Stomach (tissue), 9 donors: ENCODE data around the gene TMEM140. TPM values are rescaled to one million over a fixed set of nuclear protein-coding genes. Genes with fewer than 3 reads are reported as not detected.

Source experiments
- DNase-seq, 2 donors: peaks; one replicate each; pipeline versions ENCODE4 v3.0.0 to v3.0.0-alpha.2; 2013 to 2019
- H3K27ac ChIP-seq, 5 donors: fragments of 200-600 bp in 4 of 5; sonication (generic) in 4 of 5; one replicate each; pipeline ENCODE4 v1.5.1; 2013 to 2019; ENCODE audit warnings: mild to moderate bottlenecking in 1 of 5, moderate library complexity in 1 of 5
- H3K27me3 ChIP-seq, 3 donors: fragments of 200-600 bp; sonication (generic); one replicate each; pipeline ENCODE4 v1.5.1; 2017 to 2019; ENCODE audit warnings: mixed run types in 1 of 3
- H3K36me3 ChIP-seq, 4 donors: fragments of 200-600 bp; sonication (generic); 1 replicate in 3 of 4; 2 replicates in 1 of 4; pipeline ENCODE4 v1.5.1; 2016 to 2019
- H3K4me1 ChIP-seq, 4 donors: fragments of 200-600 bp; sonication (generic); one replicate each; pipeline ENCODE4 v1.5.1; 2016 to 2019
- H3K4me3 ChIP-seq, 4 donors: fragments of 200-600 bp; sonication (generic) in 3 of 4; one replicate each; pipeline ENCODE4 v1.5.1; 2016 to 2019; ENCODE audit warnings: mild to moderate bottlenecking in 1 of 4
- H3K9me3 ChIP-seq, 4 donors: fragments of 200-600 bp; sonication (generic); one replicate each; pipeline ENCODE4 v1.5.1; 2016 to 2019
- CTCF ChIP-seq, 7 experiments: fragments of 450-650 bp in 4 of 7; fragments of 200-600 bp in 3 of 7; sonication (generic) in 3 of 7; IDR thresholded peaks; one replicate each; pipeline ENCODE4 v1.5.1; 2016 to 2019; ENCODE audit warnings: antibody characterized with exemption in 7 of 7, control low read depth in 2 of 7, mild to moderate bottlenecking in 1 of 7
- EP300 ChIP-seq: sonication (generic); formaldehyde crosslinking; IDR thresholded peaks from one replicate; pipeline ENCODE4 v1.6.1; 2017; ENCODE audit warnings: antibody characterized with exemption
- POLR2A ChIP-seq, 4 donors: fragments of 450-650 bp; IDR thresholded peaks; one replicate each; pipeline ENCODE4 v1.6.1; 2016; ENCODE audit warnings: antibody characterized with exemption in 4 of 4, control low read depth in 2 of 4, mild to moderate bottlenecking in 1 of 4, moderate library complexity in 1 of 4
- POLR2AphosphoS5 ChIP-seq, 3 donors: sonication (generic); formaldehyde crosslinking; IDR thresholded peaks; one replicate each; pipeline ENCODE4 v1.6.1; 2016; ENCODE audit warnings: antibody characterized with exemption in 3 of 3
- WGBS, 5 donors: extraction: QIAGEN DNeasy Blood & Tissue Kit in 3 of 5; methylation state at CpG; one replicate each; pipeline versions ENCODE4 v1.1.5 to v1.1.7; 2013 to 2018; 5-methylcytosine and 5-hydroxymethylcytosine counted together
- intact Hi-C: fragments of 100-400 bp; cut with DNase I; formaldehyde crosslinking; loops from one replicate; pipeline ENCODE4 v1.15.1; 2023; ENCODE audit warnings: low total_unique reads
- polyA plus RNA-seq, 3 donors: library from polyadenylated mRNA; stranded (reverse); fragments of 200-250 nt; gene quantifications; one replicate each; pipeline ENCODE4 v1.2.3, GENCODE V29; 2013
- total RNA-seq, 5 donors: library from RNA; depleted of rRNA; stranded (reverse); fragments of >200 nt; gene quantifications; one replicate each; pipeline versions ENCODE4 v1.1.0 to v1.2.3, GENCODE V29; 2014 to 2016
- donor health status: healthy with polysubstance abuse.
- donor health status: Bipolar disorder and iron deficiency.
- donor health status: healthy.

Gene TMEM140
- total and polyA plus RNA-seq, 8 donors, result 0.89 to 18.7 (median 7.9) TPM

- no peak for DNase-seq
- Histone ChIP-seq H3K36me3 (peaks cover 67 to 100% (median 100%) of the 10 kb centered on the region in 4 donors), H3K27me3 (no peaks in the 10 kb centered on the region), H3K4me3 (no peak overlapping the region), H3K4me1 (peaks cover 0 to 23% (median 12%) of the 10 kb centered on the region in 4 donors), H3K9me3 (no peaks in the 10 kb centered on the region), H3K27ac (no peak overlapping the region)
- no peak for TF ChIP-seq POLR2AphosphoS5 (IDR thresholded peaks at IDR 0.05)
- no peak for TF ChIP-seq EP300
- no peak for TF ChIP-seq CTCF (IDR thresholded peaks at IDR 0.05)
- no peak for TF ChIP-seq POLR2A (IDR thresholded peaks at IDR 0.05)
- whole genome bisulfite sequencing, 5 donors, result 89 to 98% (median 94%) methylated on average over 4 of the region's 4 CpGs
- intact Hi-C loops, result no loop called here
These were observed 51.6 kb downstream of the TMEM140 start for GRCh38 chr7:135199439-135199838.

- no peaks in the 10 kb centered on the region for H3K9me3 ChIP-seq
- intact Hi-C loops, result no loop called here
- WGBS, 5 donors, result 40 to 71% (median 52%) methylated on average over 3 of the region's 3 CpGs
- H3K27ac ChIP-seq, result no peak overlapping the region
- peaks cover 0 to 23% (median 12%) of the 10 kb centered on the region in 4 donors for H3K4me1 ChIP-seq
- peaks cover 69 to 100% (median 100%) of the 10 kb centered on the region in 4 donors for H3K36me3 ChIP-seq
- no peaks in the 10 kb centered on the region for H3K27me3 ChIP-seq
- no peak overlapping the region for H3K4me3 ChIP-seq
- no peak for DNase-seq
- TF ChIP-seq POLR2A (IDR thresholded peaks at IDR 0.05) (no peak), CTCF (IDR thresholded peaks at IDR 0.05) (no peak), POLR2AphosphoS5 (IDR thresholded peaks at IDR 0.05) (no peak), EP300 (no peak)
These were observed 53.0 kb downstream of the TMEM140 start for GRCh38 chr7:135200821-135201331.

- Histone ChIP-seq H3K4me3 (no peak overlapping the region), H3K27me3 (no peaks in the 10 kb centered on the region), H3K36me3 (peaks cover 64 to 100% (median 98%) of the 10 kb centered on the region in 4 donors), H3K4me1 (peaks cover 0 to 23% (median 12%) of the 10 kb centered on the region in 4 donors), H3K27ac (no peak overlapping the region), H3K9me3 (no peaks in the 10 kb centered on the region)
- DNase-seq, result no peak
- intact Hi-C loops, result no loop called here
- 74 to 88% (median 79%) methylated on average over 2 of the region's 2 CpGs for WGBS, 5 donors
- TF ChIP-seq POLR2A (IDR thresholded peaks at IDR 0.05) (no peak), CTCF (IDR thresholded peaks at IDR 0.05) (no peak), EP300 (no peak), POLR2AphosphoS5 (IDR thresholded peaks at IDR 0.05) (no peak)
These were observed 53.5 kb downstream of the TMEM140 start for GRCh38 chr7:135201350-135201749.

- WGBS, 5 donors, result 56 to 80% (median 70%) methylated on average over 4 to 6 of the region's 6 CpGs
- Histone ChIP-seq H3K27me3 (no peaks in the 10 kb centered on the region), H3K4me1 (peaks cover 11 to 47% (median 30%) of the 10 kb centered on the region in 4 donors), H3K9me3 (no peaks in the 10 kb centered on the region), H3K27ac (no peak overlapping the region), H3K36me3 (peaks cover 42 to 74% (median 71%) of the 10 kb centered on the region in 4 donors), H3K4me3 (no peak overlapping the region)
- DNase-seq, result no peak
- TF ChIP-seq POLR2AphosphoS5 (IDR thresholded peaks at IDR 0.05) (no peak), CTCF (IDR thresholded peaks at IDR 0.05) (no peak), EP300 (no peak), POLR2A (IDR thresholded peaks at IDR 0.05) (no peak)
- intact Hi-C loops, result no loop called here
These were observed 56.5 kb downstream of the TMEM140 start for GRCh38 chr7:135204341-135204749.
